Measurements from ENCODE around the gene HERC4. TPM values are rescaled to one million over a fixed set of nuclear protein-coding genes. Genes with fewer than 3 reads are reported as not detected.

Gene HERC4
- total RNA-seq, 4 donors from 2014 or later, result 54.5 to 82.4 (median 67.5) TPM

DNA sequence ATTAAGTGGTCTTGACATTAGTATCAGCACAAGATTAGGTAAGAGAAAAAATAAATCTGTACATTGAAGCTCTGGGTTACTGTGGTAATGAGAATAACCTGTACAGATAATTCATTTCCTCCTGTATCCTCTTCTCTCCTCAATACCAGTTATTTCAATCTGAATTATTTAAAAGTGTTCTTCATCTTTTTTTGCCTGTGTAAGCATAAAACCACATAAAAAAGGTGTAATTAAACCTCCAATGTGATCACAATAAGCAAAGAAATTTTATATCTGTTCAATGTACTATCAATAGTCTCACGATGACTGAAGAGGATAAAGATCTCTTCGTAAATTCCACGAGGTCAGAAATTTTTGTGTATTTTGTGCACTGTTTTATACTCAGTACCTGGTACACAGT is 33.0 kb upstream of the HERC4 start:
- Histone ChIP-seq H3K36me3 (no peaks in the 10 kb centered on the region), H3K27ac (no peak overlapping the region), H3K27me3 (no peaks in the 10 kb centered on the region), H3K4me3 (replicated peaks in 1 of 3) (no peak overlapping the region), H3K4me1 (no peaks in the 10 kb centered on the region), H3K9me3 (no peaks in the 10 kb centered on the region)
- 91 to 92% methylated on average over 3 of the region's 3 CpGs for WGBS, 2 donors
- TF ChIP-seq, protein P1, sequence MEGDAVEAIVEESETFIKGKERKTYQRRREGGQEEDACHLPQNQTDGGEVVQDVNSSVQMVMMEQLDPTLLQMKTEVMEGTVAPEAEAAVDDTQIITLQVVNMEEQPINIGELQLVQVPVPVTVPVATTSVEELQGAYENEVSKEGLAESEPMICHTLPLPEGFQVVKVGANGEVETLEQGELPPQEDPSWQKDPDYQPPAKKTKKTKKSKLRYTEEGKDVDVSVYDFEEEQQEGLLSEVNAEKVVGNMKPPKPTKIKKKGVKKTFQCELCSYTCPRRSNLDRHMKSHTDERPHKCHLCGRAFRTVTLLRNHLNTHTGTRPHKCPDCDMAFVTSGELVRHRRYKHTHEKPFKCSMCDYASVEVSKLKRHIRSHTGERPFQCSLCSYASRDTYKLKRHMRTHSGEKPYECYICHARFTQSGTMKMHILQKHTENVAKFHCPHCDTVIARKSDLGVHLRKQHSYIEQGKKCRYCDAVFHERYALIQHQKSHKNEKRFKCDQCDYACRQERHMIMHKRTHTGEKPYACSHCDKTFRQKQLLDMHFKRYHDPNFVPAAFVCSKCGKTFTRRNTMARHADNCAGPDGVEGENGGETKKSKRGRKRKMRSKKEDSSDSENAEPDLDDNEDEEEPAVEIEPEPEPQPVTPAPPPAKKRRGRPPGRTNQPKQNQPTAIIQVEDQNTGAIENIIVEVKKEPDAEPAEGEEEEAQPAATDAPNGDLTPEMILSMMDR (IDR thresholded peaks at IDR 0.05), result no peak
- no peak for TF ChIP-seq POLR2A (IDR thresholded peaks at IDR 0.05)
- intact Hi-C loops (cut with DNase I), result no loop called here
- no peak for DNase-seq

DNA sequence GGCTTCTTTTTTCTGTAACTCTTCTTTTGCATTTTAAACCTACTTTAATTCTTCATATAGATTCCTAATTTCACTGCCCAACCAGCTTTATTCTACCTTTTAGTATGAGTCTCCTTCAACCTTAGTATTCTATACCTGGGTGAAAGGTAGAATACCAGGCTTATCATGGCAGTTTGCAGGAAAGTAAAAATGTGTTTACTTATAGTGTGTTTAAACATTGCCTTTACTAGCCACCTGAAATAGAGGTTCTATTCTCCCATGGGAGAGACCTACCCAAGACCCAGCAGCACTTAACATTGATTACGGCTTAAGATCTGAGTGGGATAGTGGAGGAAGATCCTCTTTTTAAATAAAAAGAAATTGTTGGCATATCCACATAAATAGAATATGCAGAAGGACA is 32.6 kb upstream of the HERC4 start:
- H3K4me1 ChIP-seq, result no peaks in the 10 kb centered on the region
- TF ChIP-seq POLR2A (IDR thresholded peaks at IDR 0.05), result no peak
- TF ChIP-seq, protein P1 (IDR thresholded peaks at IDR 0.05), result no peak
- no peaks in the 10 kb centered on the region for H3K36me3 ChIP-seq
- H3K4me3 ChIP-seq (replicated peaks in 1 of 3), result no peak overlapping the region
- H3K27ac ChIP-seq, result no peak overlapping the region
- no peaks in the 10 kb centered on the region for H3K9me3 ChIP-seq
- H3K27me3 ChIP-seq, result no peaks in the 10 kb centered on the region
- DNase-seq, result no peak
- WGBS, 2 donors, result 97 to 100% methylated on average over 1 of the region's 1 CpG
- intact Hi-C loops (cut with DNase I), result no loop called here

DNA sequence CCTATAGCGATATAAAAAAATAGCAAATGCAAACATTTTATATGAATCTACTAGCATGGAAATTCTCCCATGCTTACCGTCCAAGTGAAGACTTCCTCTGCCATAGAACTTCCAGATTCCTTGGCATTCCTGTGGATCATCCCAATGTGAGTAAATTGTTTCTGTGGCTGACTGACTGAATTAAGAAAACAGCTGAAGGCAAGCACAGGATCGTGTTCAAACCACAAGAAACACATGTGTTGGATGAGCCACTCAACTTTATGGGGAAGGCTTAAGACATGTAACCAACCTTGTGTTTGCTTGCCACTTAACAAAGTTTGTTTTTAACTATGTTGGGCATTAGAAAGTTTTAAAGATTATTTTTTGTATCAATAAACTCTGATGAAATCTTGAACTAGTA is 31.6 kb upstream of the HERC4 start:
- Histone ChIP-seq H3K27ac (no peak overlapping the region), H3K4me1 (no peaks in the 10 kb centered on the region), H3K36me3 (no peaks in the 10 kb centered on the region), H3K27me3 (no peaks in the 10 kb centered on the region), H3K9me3 (no peaks in the 10 kb centered on the region), H3K4me3 (replicated peaks in 1 of 3) (no peak overlapping the region)
- intact Hi-C loops (cut with DNase I), result no loop called here
- WGBS, 2 donors, result 63 to 64% methylated on average over 3 of the region's 3 CpGs
- TF ChIP-seq, protein P1 (IDR thresholded peaks at IDR 0.05), result no peak
- TF ChIP-seq POLR2A (IDR thresholded peaks at IDR 0.05), result no peak
- DNase-seq, result no peak

DNA sequence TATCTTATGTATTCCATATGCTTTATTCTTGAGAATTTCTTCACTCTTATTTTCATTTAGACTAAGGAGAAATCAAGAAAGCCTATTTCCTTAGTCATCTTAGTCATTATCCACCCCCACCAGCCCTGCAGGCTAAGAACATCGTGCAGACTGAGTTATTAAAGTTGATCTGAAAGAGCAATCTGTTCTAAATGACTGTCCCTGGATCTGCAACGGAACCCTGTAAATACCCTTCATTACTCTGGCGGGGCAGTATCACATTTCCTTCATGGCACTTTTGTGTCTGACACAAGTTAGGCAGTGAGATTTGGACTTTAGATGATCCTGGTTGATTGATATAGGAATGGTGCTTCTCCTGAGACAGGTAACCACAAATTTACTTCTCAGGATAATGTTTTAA is 30.7 kb upstream of the HERC4 start:
- no peaks in the 10 kb centered on the region for H3K27me3 ChIP-seq
- WGBS, 2 donors, result 64 to 72% methylated on average over 3 of the region's 3 CpGs
- H3K36me3 ChIP-seq, result no peaks in the 10 kb centered on the region
- no peak for TF ChIP-seq POLR2A (IDR thresholded peaks at IDR 0.05)
- TF ChIP-seq, protein P1 (IDR thresholded peaks at IDR 0.05), result no peak
- no peaks in the 10 kb centered on the region for H3K9me3 ChIP-seq
- H3K4me1 ChIP-seq, result no peaks in the 10 kb centered on the region
- no peak overlapping the region for H3K4me3 ChIP-seq (replicated peaks in 1 of 3)
- DNase-seq, result no peak
- no peak overlapping the region for H3K27ac ChIP-seq
- intact Hi-C loops (cut with DNase I), result no loop called here

DNA sequence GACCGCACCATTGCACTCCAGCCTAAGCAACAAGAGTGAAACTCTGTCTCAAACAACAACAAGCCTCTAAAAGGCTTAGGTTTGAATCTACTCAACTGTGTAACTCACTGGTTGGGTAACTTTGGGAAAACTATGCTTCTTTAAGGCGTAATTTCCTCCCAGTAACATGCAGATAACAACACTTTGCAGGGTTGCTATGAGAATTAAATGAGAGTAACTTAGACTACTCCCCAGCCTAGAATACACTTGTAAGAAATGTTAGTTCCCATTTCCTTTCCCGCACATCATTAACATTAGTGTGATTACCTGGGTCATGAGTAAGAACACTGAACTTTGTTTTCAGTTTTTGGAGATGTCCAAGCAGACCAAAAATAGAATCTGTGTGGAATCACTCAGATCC is 28.8 kb upstream of the HERC4 start:
- intact Hi-C loops (cut with DNase I), result no loop called here
- H3K27ac ChIP-seq, result no peak overlapping the region
- no peak for TF ChIP-seq POLR2A (IDR thresholded peaks at IDR 0.05)
- TF ChIP-seq, protein P1 (IDR thresholded peaks at IDR 0.05), result no peak
- H3K4me3 ChIP-seq (replicated peaks in 1 of 3), result no peak overlapping the region
- DNase-seq, result no peak
- WGBS, 2 donors, result 73 to 85% methylated on average over 3 of the region's 3 CpGs
- no peaks in the 10 kb centered on the region for H3K4me1 ChIP-seq
- no peaks in the 10 kb centered on the region for H3K36me3 ChIP-seq
- no peaks in the 10 kb centered on the region for H3K27me3 ChIP-seq
- no peaks in the 10 kb centered on the region for H3K9me3 ChIP-seq
